ENCODE data around the gene ISL2. TPM values are rescaled to one million over a fixed set of nuclear protein-coding genes. Genes with fewer than 3 reads are reported as not detected.
A peak's percentile ranks its signal among the peaks of the same experiment; 100 is the strongest.

Gene ISL2
- total and polyA plus RNA-seq, 2 of the 13 experiments (the other 11 are each of a cell fraction or from before 2014, with no cell fraction given): 4.3 to 5.1 TPM

GRCh38 chr15:76345583-76345879 lies 9.0 kb downstream of the ISL2 start (continued):
- TF ChIP-seq HNF1A (IDR thresholded peaks at IDR 0.05; ENCODE audit: low read depth): no peak
- TF ChIP-seq HNF1A (CRISPR knock-in tag; IDR thresholded peaks at IDR 0.05; ENCODE audit: borderline replicate concordance): no peak
- TF ChIP-seq ZNF552 (CRISPR knock-in tag; IDR thresholded peaks at IDR 0.05; ENCODE audit: borderline replicate concordance): no peak
- TF ChIP-seq KDM3A (CRISPR knock-in tag; IDR thresholded peaks at IDR 0.05; ENCODE audit: low read depth): no peak
- peak; percentile 51; the same call in 1 of the 2 replicates for TF ChIP-seq ZNF235 (CRISPR knock-in tag; IDR thresholded peaks at IDR 0.05; ENCODE audit: borderline replicate concordance)
- no peak for TF ChIP-seq ATF5 (CRISPR knock-in tag; IDR thresholded peaks at IDR 0.05; ENCODE audit: low read depth)
- no peak for TF ChIP-seq KDM1A (CRISPR knock-in tag; IDR thresholded peaks at IDR 0.05)
- TF ChIP-seq ZNF362 (CRISPR knock-in tag; IDR thresholded peaks at IDR 0.05; ENCODE audit: borderline replicate concordance): no peak
- no peak for TF ChIP-seq CREB1 (IDR thresholded peaks at IDR 0.05)
- no peak for TF ChIP-seq CREB1 (CRISPR knock-in tag; IDR thresholded peaks at IDR 0.05)
- no peak for TF ChIP-seq ZBTB10 (CRISPR knock-in tag; IDR thresholded peaks at IDR 0.05; ENCODE audit: borderline replicate concordance)
- TF ChIP-seq MTA1 (CRISPR knock-in tag; IDR thresholded peaks at IDR 0.05; ENCODE audit: borderline replicate concordance): no peak
- 0 out of 2 replicates have a peak, but pooled peaks have one; percentile 20 for TF ChIP-seq SKIL (CRISPR knock-in tag; IDR thresholded peaks at IDR 0.05; ENCODE audit: borderline replicate concordance)
- no peak for TF ChIP-seq PLRG1 (conservative IDR thresholded peaks at IDR 0.05)
- TF ChIP-seq GLMP (CRISPR knock-in tag; IDR thresholded peaks at IDR 0.05; ENCODE audit: borderline replicate concordance): no peak
